Raji (cell line): ENCODE data around the gene MMP17.

ENCODE experiments used
- POLR2A ChIP-seq: IDR thresholded peaks from 2 replicates; pipeline ENCODE4 v1.6.1; 2011; ENCODE audit warnings: low read depth, low read length, control low read depth; ENCODE audit not compliant: insufficient read depth

MMP17 gene

GRCh38 chr12:131816495-131816894, 11.7 kb upstream of the MMP17 start:
- no peak for TF ChIP-seq POLR2A

DNA sequence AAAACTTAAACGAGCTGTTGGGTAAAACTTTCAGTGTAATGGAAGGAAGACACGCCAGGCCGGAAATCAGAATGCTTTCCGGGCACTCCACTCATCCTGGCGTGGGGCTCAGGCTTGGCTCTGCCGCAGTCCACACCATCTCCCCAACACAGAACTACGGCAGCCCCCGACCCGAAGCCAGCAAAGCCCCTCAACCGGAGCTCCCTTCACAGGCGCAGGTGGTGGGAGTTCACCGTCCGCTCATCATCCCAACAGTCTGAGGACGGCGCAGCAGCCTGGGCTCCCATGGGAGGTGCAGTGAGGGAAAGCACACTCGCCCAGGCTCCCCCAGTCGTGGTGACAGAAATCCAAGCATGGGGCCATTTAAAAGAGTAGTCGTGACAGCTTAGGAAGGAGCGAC, 11.0 kb upstream of the MMP17 start:
- TF ChIP-seq POLR2A: no peak

DNA sequence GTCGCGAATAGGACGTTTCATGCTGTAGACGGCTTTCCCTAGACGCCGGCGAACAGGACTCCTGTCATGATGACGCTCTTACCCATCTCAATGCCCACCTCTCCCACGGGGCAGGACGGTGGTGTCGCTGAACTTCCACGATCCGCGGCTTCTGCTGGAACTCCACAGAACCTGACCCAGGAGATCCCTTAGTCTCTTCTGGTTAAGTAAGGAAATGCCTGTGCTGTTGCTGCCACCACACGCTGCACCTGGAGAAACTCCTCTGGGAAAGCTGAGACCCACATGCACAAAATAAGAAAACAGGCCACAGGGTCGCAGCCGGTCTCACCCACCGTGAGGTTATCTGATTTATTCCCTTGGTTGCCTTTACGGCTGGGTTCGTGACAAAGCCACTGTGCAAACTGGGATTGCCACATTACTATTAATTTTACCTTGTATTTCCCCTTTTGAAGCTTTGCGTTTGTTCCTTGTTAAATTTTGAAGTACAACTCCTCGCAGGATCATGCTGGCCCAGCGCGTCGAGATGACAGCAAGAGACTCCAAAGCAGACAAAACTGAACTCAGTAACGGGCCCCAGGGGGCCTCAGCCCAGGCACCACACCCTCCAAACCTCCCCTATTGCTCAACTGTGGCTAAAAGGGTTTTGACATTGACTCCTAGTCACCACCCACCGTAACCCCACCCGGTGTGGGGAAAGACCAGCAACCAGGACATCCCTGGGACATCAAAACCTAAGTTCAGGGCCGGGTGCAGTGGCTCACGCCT, 9.2 kb upstream of the MMP17 start:
- TF ChIP-seq POLR2A: no peak

DNA sequence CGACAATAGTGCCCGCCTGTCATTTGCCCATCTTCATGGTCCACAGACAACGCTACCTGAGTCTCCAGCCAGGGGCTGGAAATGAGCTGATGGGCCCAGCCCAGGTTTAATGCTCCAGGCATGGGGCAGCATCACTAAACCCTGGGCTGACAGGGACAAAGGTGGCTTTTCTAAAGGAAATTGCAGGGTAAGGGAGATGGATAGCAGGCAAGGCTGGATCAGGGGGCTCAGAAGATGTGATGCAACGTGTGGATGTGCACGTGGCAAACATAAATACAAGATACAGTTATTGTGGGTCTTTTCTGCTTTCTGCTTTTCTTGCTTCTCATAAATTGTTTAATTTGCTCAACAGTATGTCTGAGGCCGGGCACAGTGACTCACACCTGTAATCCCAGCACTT, 3.7 kb upstream of the MMP17 start:
- no peak for TF ChIP-seq POLR2A

- TF ChIP-seq POLR2A: no peak
Observed at GRCh38 chr12:131825146-131825892, 2.9 kb upstream of the MMP17 start.

DNA sequence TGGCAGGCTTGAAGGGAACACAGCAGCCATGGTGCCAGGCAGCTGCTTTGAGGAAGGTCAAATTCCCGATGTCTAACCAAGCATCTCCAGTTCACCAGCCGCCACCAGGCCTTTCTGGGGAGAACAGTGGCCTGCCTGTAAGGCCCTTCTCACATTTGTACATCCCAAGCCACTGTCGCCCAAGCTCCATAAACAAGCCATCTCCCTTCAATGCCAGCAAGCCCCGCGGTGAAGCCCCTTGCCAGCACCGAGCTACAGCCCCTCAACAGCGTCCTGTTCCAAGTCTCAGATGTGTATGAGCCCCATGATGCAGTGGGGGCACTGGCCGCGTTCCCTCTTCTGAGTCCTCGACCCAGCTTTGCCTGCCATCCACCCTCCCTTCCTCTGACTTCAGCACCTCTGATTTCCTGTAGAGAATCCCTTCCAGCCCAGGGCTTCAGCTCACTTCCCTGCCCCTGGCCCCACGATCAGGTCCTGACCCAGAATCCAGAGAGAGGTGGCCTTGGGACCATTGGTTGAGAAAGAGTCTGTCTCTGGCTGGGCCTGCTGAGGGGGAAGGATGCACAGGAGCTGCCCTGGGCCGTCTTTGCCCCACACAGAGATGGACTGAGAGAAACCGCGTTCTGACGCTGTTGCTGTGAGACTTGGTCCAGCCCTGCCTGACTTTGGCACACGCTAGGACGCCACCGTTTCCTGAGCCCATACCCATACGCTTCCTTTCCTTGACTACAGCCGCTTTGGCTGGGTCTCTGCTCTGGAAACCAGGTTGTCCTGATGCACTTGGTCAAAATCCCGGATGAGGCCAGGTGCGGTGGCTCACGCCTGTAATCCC, 1.9 kb upstream of the MMP17 start:
- TF ChIP-seq POLR2A: no peak

DNA sequence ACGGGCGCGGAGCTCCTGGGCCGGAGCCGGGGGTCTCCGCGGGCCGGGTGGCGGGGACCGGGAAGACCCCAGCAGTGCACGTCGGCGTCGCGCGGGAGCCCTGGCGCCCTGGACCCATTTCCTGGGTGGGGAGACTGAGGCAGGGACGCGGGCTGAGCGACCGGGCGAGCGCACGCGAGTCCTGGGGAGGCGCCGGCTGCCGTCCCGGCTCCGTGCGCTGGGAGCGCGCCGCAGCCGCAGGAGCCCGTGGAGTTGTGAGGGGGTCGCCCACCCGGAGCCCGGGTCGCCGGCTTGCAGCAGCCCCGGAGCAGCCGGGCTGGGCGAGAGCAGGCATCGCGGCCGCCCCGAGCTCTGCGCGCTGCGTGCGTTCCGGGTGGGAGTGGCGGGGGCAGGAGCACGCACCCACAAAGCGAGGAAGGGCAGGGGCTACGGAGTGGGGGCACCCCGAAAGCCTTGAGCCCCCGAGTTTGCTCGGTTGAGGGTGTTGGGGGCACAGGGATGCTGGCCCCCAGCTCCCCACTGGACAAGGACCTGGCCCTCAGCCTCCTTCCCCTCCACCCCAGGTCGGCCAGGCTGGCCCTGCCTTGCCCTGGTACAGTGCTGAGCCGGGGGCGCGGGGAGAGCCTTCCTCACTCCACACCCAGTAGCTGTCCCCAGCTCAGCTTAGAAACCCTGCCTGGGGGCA, 620 bp downstream of the MMP17 start:
- no peak for TF ChIP-seq POLR2A

GRCh38 chr12:131829356-131829747, 1.2 kb downstream of the MMP17 start:
- TF ChIP-seq POLR2A: no peak

- no peak for TF ChIP-seq POLR2A
Observed at GRCh38 chr12:131829791-131830334, 1.7 kb downstream of the MMP17 start.

DNA sequence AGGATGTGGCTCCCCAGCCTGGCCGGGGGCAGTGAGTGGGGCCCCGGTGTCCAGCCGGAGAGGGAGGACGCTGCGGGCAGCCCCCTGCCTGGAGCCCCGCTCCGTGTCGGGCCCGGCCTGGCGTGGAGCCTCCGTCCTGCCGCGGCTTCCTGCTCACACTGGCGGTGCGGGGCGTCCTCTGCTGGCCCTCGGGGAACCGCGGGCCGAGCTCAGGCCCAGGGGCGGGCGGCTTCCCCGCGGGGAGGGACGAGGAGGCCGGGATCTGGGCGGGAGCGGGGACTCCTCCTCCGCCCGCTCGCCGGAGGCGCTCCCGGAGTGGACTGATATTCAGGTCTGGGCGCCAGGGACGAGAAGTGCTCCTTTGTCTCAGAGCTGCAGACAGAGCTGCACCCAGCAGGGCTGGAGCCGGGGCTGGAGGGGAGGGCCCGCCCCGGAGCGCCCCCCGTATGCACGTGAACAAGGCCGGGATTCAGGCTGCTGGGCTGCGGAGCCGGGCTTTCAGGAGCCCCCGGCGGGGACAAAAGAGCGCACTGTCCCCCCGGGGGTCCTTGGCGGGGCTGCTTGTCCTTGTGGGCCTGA, 2.2 kb downstream of the MMP17 start:
- TF ChIP-seq POLR2A: no peak

- TF ChIP-seq POLR2A: no peak
Observed at GRCh38 chr12:131830914-131831571, 2.9 kb downstream of the MMP17 start.

DNA sequence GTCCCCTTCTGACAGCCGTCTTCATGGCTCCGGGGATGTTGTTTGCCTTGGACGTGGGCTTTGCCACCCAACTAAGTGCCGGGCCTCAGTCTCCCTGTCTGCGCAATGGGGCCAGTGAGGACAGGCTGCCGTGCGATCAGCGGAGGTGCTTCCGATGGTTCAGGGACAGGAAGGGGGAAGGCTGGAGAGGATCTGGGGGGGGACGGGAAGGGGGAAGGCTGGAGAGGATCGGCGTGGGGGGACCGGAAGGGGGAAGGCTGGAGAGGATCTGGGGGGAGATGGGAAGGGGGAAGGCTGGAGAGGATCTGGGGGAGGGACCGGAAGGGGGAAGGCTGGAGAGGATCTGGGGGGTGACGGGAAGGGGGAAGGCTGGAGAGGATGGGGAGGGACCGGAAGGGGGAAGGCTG, 3.4 kb downstream of the MMP17 start:
- no peak for TF ChIP-seq POLR2A

DNA sequence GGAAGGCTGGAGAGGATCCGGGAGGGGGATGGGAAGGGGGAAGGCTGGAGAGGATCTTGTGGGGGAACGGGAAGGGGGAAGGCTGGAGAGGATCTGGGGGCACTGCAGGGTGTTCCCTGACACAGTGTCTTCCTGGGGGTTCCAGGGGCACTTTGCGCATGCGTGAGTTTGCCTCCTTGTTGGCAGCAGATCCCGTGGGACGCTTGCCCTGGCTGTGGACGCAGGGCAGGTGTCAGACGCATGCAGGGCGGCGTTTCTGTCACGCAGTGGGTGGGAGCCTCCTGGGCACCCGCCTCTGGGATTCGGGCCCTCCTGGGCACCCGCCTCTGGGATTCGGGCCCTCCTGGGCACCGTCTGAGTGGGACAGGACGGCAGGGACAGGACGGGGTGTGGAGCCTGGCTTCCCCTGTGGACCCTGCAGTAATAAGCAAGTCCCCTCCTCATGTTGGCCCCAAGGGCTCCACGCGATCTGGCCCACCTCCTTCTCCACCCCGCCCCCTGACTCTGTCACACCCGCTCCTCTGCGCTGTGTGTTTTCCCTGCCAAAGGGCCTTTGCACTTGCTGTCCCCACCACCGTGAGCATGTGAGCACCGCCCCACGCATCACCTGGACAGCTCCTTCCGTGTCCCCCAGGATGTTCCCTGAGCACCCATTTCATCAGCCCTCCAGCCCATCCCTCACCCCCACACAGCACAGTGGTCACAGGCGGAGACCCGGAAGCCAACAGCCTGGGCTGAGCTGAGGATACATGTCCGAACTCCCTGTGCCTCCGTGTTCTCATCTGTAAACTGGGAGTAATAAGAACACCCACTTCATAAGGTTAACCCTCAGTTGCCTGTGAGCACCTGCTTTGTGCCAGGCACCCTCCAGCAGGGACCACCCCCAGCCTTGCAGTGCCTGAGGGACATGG, 4.4 kb downstream of the MMP17 start:
- no peak for TF ChIP-seq POLR2A
